ENCODE results near the gene MCM5.

- no peak for TF ChIP-seq CTCF (conservative IDR thresholded peaks at IDR 0.05)
- TF ChIP-seq ZFX (IDR thresholded peaks at IDR 0.05) = no peak
Measured at GRCh38 chr22:35432228-35432905, 32.4 kb downstream of the MCM5 start.

Data from C4-2B (cell line).